ENCODE measurements around the gene ANKH.

Gene ANKH

DNA sequence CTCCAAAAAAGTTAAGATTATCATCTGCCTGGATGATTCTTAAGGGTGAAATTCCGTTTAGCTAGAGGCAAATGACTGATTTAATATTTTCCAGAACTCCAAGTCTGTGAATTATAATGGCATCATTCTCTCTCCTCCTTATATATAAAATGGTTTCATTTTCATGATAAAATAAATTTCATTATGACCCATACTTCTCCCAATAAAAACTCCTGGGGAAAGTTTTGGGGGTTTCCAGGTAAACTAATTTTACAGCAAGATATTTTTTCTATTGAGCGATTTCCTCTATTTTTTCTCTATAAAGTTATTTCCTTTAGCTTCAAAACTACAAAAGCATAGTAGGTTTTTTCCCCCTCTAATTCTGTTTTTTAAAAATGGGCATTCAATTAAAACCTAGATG, 214.7 kb downstream of the ANKH start:
- H3K27ac ChIP-seq = peak overlapping the region; percentile 33; the same call in 1 of the 2 replicates
- TF ChIP-seq, protein P1, sequence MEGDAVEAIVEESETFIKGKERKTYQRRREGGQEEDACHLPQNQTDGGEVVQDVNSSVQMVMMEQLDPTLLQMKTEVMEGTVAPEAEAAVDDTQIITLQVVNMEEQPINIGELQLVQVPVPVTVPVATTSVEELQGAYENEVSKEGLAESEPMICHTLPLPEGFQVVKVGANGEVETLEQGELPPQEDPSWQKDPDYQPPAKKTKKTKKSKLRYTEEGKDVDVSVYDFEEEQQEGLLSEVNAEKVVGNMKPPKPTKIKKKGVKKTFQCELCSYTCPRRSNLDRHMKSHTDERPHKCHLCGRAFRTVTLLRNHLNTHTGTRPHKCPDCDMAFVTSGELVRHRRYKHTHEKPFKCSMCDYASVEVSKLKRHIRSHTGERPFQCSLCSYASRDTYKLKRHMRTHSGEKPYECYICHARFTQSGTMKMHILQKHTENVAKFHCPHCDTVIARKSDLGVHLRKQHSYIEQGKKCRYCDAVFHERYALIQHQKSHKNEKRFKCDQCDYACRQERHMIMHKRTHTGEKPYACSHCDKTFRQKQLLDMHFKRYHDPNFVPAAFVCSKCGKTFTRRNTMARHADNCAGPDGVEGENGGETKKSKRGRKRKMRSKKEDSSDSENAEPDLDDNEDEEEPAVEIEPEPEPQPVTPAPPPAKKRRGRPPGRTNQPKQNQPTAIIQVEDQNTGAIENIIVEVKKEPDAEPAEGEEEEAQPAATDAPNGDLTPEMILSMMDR (conservative IDR thresholded peaks at IDR 0.05) = no peak

DNA sequence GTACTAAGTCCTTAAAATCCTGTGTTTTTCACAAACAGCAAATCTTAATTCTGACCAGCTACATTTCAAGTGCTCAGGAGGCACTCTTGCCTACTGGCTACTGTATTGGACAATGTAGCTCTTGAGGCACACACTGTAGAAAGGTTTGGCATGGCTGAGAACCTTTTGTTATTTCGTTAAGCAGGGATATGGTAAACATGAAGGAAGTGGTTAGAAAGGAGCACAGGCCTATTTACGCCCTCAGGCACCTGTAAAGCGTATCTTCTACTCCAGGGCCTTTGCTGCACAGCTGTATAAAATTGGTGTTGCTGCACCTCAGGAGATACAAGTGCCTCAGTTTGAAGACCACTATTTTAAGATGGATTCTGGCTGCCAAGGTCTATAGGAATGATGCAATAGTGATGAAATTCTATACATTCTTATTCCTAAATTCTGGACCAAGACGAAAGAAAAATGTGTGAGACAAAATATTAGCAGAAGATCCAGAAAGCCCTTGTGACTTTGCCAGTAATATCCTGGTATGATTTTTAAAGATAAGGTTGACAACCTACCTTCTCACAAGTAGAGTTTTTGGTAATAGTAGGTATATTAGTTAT, 216.3 kb downstream of the ANKH start:
- no peak overlapping the region for H3K27ac ChIP-seq
- TF ChIP-seq, protein P1 (conservative IDR thresholded peaks at IDR 0.05) = no peak
